ENCODE measurements around the gene RPL35.

DNA sequence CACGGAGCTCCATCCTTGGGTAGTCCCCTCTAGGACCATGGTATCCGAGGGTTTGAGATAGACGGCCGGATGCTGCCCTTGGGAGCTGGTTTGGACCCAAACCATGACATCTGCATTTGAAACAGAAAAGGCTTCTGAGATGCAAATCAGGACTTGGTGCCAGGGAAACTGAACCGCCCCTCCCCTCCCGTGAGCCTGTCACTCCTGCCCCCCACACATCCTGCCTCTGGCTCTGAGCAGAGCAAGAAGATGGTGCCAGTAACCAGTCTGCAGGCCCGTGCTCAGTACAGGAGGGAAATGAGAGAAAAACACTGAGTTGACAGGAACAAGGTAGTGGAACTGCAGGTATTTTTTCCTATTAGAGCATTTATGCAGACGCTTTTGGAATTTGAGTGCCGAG is 18.7 kb upstream of the RPL35 start:
- TF ChIP-seq, protein P1, sequence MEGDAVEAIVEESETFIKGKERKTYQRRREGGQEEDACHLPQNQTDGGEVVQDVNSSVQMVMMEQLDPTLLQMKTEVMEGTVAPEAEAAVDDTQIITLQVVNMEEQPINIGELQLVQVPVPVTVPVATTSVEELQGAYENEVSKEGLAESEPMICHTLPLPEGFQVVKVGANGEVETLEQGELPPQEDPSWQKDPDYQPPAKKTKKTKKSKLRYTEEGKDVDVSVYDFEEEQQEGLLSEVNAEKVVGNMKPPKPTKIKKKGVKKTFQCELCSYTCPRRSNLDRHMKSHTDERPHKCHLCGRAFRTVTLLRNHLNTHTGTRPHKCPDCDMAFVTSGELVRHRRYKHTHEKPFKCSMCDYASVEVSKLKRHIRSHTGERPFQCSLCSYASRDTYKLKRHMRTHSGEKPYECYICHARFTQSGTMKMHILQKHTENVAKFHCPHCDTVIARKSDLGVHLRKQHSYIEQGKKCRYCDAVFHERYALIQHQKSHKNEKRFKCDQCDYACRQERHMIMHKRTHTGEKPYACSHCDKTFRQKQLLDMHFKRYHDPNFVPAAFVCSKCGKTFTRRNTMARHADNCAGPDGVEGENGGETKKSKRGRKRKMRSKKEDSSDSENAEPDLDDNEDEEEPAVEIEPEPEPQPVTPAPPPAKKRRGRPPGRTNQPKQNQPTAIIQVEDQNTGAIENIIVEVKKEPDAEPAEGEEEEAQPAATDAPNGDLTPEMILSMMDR (IDR thresholded peaks at IDR 0.05), result no peak
- no peak for TF ChIP-seq POLR2AphosphoS5 (IDR thresholded peaks at IDR 0.05; ENCODE audit: insufficient read depth in 1 of 2, low read depth in 1 of 2)

All from vagina (tissue), 2 donors.